HG02642 (cell line): ENCODE data around the gene ARRDC2.

Experiments used
- ATAC-seq: cut with Tn5 transposase; IDR thresholded peaks from one replicate; pipeline ENCODE4 v1.9.1; 2021; ENCODE audit warnings: mild to moderate bottlenecking; ENCODE audit not compliant: unreplicated experiment, poor library complexity

The ARRDC2 gene

GRCh38 chr19:18051887-18052286, 43.9 kb downstream of the ARRDC2 start:
- ATAC-seq = no peak

- no peak for ATAC-seq
Measured at GRCh38 chr19:18053576-18054219, 45.7 kb downstream of the ARRDC2 start.

GRCh38 chr19:18055967-18056366, 48.0 kb downstream of the ARRDC2 start:
- ATAC-seq = no peak

GRCh38 chr19:18057557-18057956, 49.6 kb downstream of the ARRDC2 start:
- ATAC-seq = no peak

GRCh38 chr19:18058208-18059009, 50.4 kb downstream of the ARRDC2 start:
- peak; percentile 68 for ATAC-seq

- no peak for ATAC-seq
Measured at GRCh38 chr19:18059297-18059696, 51.3 kb downstream of the ARRDC2 start.

- no peak for ATAC-seq
Measured at GRCh38 chr19:18059902-18060301, 51.9 kb downstream of the ARRDC2 start.

- ATAC-seq = no peak
Measured at GRCh38 chr19:18060472-18060871, 52.5 kb downstream of the ARRDC2 start.

- no peak for ATAC-seq
Measured at GRCh38 chr19:18062028-18062427, 54.1 kb downstream of the ARRDC2 start.

GRCh38 chr19:18063463-18063862, 55.5 kb downstream of the ARRDC2 start:
- no peak for ATAC-seq
